ENCODE results near the gene CACNA1C. TPM values are rescaled to one million over a fixed set of nuclear protein-coding genes. Genes with fewer than 3 reads are reported as not detected.

CACNA1C gene
- total RNA-seq, 2 donors from 2014 or later: 0.86 to 6.3 TPM

DNA sequence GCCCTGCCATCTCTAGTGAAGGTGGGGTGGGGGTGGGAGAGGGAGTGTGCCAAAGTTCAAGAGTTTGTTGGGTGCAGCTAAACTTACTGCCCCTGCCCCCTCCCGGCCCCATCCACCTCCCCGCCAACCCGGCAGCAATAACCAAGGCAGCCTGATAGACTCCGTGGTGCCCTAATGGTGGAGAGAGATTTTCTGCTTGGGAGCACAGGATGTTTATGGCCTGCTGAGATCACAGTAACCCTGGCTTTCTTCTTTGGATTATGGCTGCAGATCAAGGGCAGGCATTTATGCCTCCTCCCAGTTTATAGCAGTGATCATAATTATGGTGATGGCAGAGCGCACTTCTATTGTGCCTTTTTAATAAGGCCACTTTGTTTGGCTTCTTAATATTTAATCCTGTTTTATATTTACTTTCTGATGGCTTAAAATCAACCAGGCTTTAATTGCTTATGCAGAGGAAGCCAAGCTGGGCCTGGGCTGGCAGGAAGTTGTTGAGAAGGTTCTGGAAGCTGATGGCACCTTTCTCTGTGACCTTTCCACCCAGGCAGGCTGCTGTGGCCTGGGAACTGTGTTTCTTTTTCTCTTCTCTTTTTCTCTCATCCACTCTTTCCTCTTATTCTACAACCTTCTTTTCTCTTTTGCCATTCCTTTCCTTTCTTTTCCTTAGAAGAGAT, 485.2 kb downstream of the CACNA1C start:
- WGBS, 2 experiments (ENCODE audit: insufficient coverage in 1 of 2, insufficient read length in 1 of 2): 80 to 93% methylated on average over 1 to 5 of the region's 5 CpGs
- Histone ChIP-seq H3K4me3 (ENCODE audit: low read length) (no peak overlapping the region), H3K9ac (ENCODE audit: extremely low read depth, low read length, poor library complexity, severe bottlenecking) (no peak overlapping the region), H3K27me3 (ENCODE audit: control insufficient read depth, insufficient read depth, low read length, poor library complexity, severe bottlenecking) (no peaks in the 10 kb centered on the region), H3K27ac (ENCODE audit: low read depth, low read length) (no peak overlapping the region), H3K36me3 (ENCODE audit: control insufficient read depth, insufficient read depth, low read length) (no peaks in the 10 kb centered on the region), H3K9me3 (ENCODE audit: control insufficient read depth, low read length) (no peaks in the 10 kb centered on the region), H3K4me1 (ENCODE audit: control insufficient read depth, insufficient read depth, low read length) (peaks cover 8% of the 10 kb centered on the region)
- Mint-ChIP-seq H3K36me3 (ENCODE audit: low read depth) (no peaks in the 10 kb centered on the region), H3K9me3 (no peaks in the 10 kb centered on the region), H3K27ac (no peak overlapping the region), H3K4me3 (no peak overlapping the region), H3K4me1 (peaks cover 27% of the 10 kb centered on the region), H3K27me3 (ENCODE audit: insufficient read depth) (peaks cover 23% of the 10 kb centered on the region)
- no peak for DNase-seq
- TF ChIP-seq, protein P1, sequence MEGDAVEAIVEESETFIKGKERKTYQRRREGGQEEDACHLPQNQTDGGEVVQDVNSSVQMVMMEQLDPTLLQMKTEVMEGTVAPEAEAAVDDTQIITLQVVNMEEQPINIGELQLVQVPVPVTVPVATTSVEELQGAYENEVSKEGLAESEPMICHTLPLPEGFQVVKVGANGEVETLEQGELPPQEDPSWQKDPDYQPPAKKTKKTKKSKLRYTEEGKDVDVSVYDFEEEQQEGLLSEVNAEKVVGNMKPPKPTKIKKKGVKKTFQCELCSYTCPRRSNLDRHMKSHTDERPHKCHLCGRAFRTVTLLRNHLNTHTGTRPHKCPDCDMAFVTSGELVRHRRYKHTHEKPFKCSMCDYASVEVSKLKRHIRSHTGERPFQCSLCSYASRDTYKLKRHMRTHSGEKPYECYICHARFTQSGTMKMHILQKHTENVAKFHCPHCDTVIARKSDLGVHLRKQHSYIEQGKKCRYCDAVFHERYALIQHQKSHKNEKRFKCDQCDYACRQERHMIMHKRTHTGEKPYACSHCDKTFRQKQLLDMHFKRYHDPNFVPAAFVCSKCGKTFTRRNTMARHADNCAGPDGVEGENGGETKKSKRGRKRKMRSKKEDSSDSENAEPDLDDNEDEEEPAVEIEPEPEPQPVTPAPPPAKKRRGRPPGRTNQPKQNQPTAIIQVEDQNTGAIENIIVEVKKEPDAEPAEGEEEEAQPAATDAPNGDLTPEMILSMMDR (conservative IDR thresholded peaks at IDR 0.05): no peak

DNA sequence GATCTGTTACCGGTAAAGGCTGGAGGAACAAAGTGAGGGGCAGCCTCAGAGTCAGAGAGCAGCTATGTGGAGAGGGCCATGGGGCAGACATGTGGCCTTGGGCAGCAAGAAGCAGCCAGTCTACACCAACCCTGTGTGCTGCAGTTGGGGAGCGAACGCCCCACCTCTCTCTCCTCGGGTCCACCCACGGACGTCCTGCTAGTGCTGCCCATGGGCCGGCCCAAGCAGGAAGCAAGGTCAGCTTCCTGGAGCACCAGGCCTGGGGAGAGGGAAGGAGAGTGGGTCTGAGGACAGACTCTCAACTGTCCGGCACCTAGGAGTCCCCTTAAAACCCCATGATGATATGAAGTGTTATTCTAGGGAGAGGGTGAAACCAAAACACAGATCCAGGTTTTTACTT, 487.2 kb downstream of the CACNA1C start:
- peaks cover 4% of the 10 kb centered on the region for H3K27me3 ChIP-seq (ENCODE audit: control insufficient read depth, insufficient read depth, low read length, poor library complexity, severe bottlenecking)
- H3K9me3 ChIP-seq (ENCODE audit: control insufficient read depth, low read length): no peaks in the 10 kb centered on the region
- TF ChIP-seq, protein P1 (conservative IDR thresholded peaks at IDR 0.05): no peak
- H3K27ac ChIP-seq (ENCODE audit: low read depth, low read length): no peak overlapping the region
- H3K27me3 Mint-ChIP-seq (ENCODE audit: insufficient read depth): peaks cover 30% of the 10 kb centered on the region
- peaks cover 8% of the 10 kb centered on the region for H3K4me1 ChIP-seq (ENCODE audit: control insufficient read depth, insufficient read depth, low read length)
- H3K9me3 Mint-ChIP-seq: no peaks in the 10 kb centered on the region
- 88 to 95% methylated on average over 6 to 8 of the region's 8 CpGs for WGBS, 2 experiments (ENCODE audit: insufficient coverage in 1 of 2, insufficient read length in 1 of 2)
- peak overlapping the region; percentile 90 for H3K27ac Mint-ChIP-seq
- no peak overlapping the region for H3K9ac ChIP-seq (ENCODE audit: extremely low read depth, low read length, poor library complexity, severe bottlenecking)
- H3K4me1 Mint-ChIP-seq: peaks cover 27% of the 10 kb centered on the region
- no peaks in the 10 kb centered on the region for H3K36me3 Mint-ChIP-seq (ENCODE audit: low read depth)
- DNase-seq: no peak
- H3K36me3 ChIP-seq (ENCODE audit: control insufficient read depth, insufficient read depth, low read length): no peaks in the 10 kb centered on the region
- no peak overlapping the region for H3K4me3 ChIP-seq (ENCODE audit: low read length)
- no peak overlapping the region for H3K4me3 Mint-ChIP-seq

DNA sequence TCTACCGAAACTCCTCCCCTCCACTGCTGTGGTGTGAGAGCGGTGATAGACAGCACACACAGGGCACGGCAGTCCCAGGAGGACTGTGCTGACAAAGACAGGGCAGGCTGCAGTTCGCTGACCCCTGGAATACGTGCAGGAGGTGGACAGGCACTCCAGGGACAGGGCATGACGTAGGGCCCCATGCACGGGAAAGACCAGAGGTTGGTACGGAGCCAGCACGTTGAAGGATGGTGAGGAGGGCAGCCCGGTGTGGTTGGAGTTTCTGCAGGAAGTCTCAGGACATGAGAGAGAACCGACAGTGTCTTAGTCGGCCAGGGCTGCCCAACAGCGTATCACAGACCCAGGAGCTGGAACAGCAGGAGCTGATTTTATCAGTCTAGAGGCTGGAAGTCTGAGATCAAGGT, 487.8 kb downstream of the CACNA1C start:
- peaks cover 27% of the 10 kb centered on the region for H3K4me1 Mint-ChIP-seq
- no peak overlapping the region for H3K27ac ChIP-seq (ENCODE audit: low read depth, low read length)
- peaks cover 30% of the 10 kb centered on the region for H3K27me3 Mint-ChIP-seq (ENCODE audit: insufficient read depth)
- H3K4me3 ChIP-seq (ENCODE audit: low read length): no peak overlapping the region
- peak overlapping the region; percentile 90 for H3K27ac Mint-ChIP-seq
- peak; percentile 64 for DNase-seq
- no peaks in the 10 kb centered on the region for H3K9me3 ChIP-seq (ENCODE audit: control insufficient read depth, low read length)
- peaks cover 8% of the 10 kb centered on the region for H3K4me1 ChIP-seq (ENCODE audit: control insufficient read depth, insufficient read depth, low read length)
- 76 to 85% methylated on average over 12 to 13 of the region's 13 CpGs for WGBS, 2 experiments (ENCODE audit: insufficient coverage in 1 of 2, insufficient read length in 1 of 2)
- no peaks in the 10 kb centered on the region for H3K36me3 Mint-ChIP-seq (ENCODE audit: low read depth)
- H3K9ac ChIP-seq (ENCODE audit: extremely low read depth, low read length, poor library complexity, severe bottlenecking): no peak overlapping the region
- no peaks in the 10 kb centered on the region for H3K9me3 Mint-ChIP-seq
- peak overlapping the region; percentile 11 for H3K4me3 Mint-ChIP-seq
- H3K36me3 ChIP-seq (ENCODE audit: control insufficient read depth, insufficient read depth, low read length): no peaks in the 10 kb centered on the region
- TF ChIP-seq, protein P1 (conservative IDR thresholded peaks at IDR 0.05): no peak
- H3K27me3 ChIP-seq (ENCODE audit: control insufficient read depth, insufficient read depth, low read length, poor library complexity, severe bottlenecking): peaks cover 4% of the 10 kb centered on the region

Data from endodermal cell (in vitro differentiated cells).